Stimulated activated CD4-positive, alpha-beta T cell treated with anti-CD3 and anti-CD28 coated beads, TNF-alpha, amount 100 ng/mL, for 1 hour (primary cell): ENCODE results near the gene CDHR4.
"Not testable (repeated sequence)": the region's sequence is repeated elsewhere in the genome, so short reads cannot be mapped to it uniquely, and the experiment has no call there.

Experiments used
- DNase-seq, 3 donors: peaks; one replicate each; pipeline ENCODE4 v3.0.0-alpha.2; 2020; ENCODE audit warnings: low read depth in 3 of 3, low spot score in 1 of 3

Gene CDHR4

DNA sequence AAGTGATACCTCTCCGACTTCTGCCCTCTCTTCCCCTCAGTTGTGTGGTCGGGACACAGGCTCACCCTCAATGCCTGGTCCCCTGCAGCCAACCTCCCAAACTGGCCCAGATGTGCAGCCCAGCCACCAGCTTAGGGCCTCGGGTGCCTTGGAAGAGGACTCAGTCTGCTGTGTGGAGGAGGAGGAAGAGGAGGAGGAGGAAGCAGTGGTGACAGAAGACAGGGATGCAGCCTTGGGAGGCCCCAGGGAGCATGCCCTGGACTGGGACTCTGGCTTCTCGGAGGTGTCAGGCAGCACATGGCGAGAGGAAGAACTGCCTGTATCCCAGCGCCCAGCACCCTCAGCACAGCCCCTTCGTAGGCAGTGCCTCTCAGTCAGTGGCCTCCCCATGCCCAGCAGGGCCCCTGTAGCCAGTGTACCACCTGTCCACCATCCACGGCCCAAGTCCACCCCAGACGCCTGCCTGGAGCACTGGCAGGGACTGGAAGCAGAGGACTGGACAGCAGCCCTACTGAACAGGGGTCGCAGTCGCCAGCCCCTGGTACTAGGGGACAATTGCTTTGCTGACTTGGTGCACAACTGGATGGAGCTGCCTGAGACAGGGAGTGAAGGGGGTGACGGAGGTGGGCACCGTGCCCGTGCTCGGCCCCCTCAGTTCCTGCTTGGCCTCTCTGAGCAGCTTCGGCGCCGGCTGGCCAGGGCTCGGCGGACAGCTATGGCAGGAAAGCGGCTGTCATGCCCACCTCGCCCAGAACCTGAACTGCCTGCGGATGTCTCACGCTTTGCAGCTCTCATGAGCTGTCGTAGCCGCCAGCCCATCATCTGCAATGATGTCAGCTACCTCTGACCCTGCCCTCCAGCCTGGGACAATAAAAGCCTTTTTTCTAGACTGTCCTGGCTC is 4.7 kb upstream of the CDHR4 start:
- DNase-seq: no peak

DNA sequence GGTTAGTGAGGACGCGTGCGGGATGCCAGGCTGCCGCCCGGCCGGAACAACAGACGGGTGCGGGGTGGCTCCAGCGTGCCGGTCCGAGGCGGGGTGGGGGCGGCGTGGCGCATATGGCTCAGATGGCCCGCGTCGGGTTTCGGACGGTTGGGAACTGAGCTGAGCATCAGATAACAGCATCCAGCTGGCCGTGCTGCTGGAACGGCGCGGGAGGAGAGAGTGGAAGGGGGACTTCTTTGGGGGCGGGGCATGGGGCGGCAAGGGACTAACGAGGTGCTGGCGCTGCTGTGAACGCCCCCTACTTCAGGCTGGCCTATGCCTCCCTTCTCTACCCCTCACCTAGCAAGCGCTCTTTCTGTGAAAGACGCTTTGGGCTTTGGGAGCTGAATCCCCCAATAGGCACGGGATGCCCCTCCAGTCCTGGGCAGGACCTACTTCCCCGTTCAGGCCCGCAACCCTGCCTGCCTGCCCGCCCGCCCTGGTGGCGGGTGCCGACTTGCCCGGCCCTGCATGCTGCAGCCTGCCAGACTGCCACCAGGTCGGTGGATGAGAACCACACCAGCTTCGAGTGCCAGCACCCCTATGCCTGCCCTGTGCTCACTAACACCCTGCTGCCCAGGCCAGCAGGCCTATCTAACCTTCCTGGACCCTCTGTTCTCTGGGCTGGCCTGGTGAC is 3.9 kb upstream of the CDHR4 start:
- no peak for DNase-seq

DNA sequence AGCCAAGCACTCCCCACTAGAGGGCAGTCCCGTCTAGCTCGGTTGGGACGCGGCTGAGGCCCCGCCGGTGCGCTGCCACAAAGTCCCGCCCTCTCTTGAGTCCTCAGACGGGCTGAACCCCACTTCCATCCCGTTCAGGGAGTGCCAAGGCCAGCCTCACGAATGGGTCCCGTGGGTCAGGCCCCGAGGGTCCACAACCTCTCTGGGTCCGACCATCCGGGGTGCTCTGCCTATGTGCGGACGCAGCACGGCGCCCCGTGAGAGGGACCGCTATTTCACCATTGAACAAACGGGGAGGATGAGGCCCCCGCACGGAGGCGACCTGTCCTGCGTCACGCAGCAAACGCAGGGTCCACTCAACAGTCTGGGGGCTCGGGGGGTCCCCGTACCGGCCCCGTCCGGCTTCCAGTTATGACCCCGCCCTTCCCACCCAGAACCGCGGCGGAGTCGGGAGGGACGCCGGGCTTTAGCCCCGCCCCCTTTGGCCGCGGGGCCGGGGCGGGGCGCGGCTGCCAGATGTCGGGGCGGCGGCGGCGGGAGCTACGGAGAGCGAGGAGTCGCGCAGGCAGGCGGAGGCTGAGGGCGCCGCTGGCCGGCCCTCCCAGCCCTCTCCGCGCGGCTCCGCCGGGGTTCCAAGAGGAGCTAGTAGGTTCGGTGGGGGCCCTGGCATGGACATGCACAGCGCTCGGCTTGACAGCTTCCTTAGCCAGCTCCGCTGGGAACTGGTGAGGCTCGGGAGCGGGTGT is 3.2 kb upstream of the CDHR4 start, which contains the start of gene INKA1:
Gene INKA1, plus strand, starts transcription at position 543 of the 746 bp plus-strand sequence. Its CDS starts 132 bp downstream, at position 675.
- peak; percentile 72 to 75 (median 73) for DNase-seq

DNA sequence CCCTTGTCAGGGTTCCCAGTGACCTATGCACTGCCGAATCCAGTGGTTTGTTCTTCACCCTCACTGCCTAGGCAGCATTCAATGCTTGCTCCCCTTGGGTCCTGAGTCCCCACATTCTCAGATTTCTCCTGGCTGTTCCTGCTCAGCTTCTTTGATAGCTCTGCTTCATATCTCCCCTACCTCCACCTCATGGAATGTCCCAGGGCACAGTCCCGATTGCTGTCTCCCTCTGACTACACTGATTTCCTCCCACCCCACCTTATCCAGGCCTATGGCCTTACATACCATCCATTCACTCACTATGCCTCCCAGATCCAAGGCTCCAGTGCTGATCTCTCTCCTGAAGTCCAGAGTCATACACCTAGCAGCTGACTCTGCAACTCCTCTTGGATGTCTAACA is 1.5 kb upstream of the CDHR4 start:
- DNase-seq: no peak

DNA sequence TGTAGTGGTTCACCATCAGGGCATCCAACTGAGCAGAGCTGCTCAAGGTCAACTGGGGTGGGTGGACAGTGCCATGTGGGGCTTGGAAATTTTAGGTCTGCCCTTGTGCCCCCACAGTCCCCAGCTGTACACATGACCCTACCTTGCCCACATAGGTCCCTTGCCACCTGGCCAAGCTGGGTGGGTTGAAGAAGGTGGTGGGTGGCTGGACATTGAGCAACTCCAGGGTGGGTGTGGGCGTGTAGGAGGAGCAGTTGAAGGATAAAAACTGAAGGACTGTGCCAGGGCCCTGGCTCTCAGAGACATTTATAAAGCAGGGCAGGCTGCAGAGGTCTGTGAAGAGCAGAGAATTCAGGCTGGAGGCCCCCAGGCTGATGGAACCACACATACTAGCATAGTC is 568 bp downstream of the CDHR4 start:
- DNase-seq: no peak

DNA sequence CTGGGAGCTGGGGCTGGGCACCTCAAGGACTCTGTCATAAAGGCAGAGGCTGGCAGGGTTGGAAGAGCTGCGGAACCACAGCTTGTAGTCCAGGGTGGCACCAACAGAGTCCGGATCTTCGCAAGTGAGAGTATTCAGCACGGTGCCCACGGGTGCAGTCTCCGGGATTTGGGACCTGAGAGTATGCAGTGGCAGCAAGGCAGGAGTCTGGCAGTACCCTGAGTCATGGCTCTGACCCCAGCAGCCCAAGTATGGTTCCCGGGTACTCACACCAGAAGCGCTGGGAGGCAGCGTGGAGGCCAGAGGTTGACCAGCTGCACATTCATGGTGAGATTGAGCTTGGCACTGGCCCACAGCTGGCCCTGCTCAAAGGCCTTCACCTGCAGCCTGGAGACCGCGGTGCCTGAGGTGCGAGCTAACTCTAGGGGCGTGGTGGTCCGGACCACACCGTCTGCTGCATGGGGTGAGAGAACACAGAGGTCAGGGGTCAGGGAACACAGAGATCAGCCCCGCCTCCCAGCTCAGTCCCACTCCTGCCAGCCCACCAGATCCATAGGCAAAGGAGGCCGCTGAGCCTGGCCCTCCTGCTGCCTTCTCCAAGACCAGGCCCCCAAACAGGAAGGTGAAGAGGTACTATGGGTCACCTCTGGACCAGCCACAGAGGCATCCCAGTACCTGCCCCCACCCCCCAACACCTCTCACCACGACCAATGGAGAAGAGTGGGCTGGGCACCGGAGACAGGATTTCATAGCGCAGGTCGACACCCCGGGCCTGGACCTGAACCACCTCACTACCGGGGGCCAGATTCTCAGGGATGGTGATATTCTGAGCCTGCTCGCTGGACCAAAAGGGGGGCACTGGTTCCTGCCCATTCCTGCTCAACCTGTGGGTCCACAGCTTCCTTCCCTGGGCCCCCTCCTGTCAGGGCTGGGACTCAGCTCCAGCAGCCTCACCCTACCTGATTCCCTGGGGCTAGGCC is 4.5 kb downstream of the CDHR4 start:
- DNase-seq: no peak

DNA sequence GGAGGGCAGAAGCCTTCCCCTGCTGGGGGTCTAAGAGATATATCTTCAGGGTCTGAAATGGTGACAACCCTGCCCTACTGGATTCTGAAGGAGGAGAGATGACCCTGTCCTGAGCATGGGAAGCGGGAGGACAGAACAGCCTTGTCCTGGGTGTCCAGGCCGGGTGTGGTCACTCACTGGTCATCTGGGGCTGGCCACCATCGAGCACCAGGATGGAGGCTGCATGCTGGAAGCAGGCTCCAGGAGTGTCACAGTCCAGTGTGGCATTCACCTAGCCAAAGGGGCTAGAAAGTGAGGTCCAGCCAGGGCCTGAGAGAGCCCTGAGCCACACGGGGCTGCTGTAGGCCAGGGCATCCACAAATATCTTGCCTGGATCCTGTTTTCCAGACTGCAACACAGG is 5.2 kb downstream of the CDHR4 start:
- no peak for DNase-seq

DNA sequence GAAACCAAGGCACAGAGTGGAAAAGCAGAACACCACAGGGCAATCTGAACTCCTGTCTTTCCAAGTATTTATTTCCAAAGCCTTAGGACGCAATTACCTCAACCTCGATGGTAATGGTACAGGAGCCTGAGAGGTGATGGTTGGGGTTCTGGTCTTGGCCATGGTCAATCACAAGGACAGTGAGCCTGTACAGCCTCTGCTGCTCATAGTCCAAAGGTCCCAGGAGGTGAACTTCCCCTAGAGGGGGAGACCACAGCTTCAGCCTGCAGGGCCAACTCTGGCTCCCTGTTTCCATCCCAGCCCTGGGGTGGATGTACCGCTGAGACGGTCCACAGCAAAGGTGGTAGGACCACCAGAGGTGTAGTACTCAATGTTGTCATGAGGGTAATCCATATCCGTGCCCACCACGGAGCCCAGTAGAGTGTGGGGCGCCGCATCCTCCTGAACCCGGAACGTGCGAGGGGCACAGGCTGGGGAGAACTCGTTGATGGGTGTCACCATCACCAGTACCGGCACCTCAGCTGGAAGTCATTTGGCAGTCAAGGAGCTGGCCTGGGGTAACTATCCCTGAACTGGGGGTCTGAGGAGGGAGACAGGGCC is 6.1 kb downstream of the CDHR4 start:
- DNase-seq: no peak

DNA sequence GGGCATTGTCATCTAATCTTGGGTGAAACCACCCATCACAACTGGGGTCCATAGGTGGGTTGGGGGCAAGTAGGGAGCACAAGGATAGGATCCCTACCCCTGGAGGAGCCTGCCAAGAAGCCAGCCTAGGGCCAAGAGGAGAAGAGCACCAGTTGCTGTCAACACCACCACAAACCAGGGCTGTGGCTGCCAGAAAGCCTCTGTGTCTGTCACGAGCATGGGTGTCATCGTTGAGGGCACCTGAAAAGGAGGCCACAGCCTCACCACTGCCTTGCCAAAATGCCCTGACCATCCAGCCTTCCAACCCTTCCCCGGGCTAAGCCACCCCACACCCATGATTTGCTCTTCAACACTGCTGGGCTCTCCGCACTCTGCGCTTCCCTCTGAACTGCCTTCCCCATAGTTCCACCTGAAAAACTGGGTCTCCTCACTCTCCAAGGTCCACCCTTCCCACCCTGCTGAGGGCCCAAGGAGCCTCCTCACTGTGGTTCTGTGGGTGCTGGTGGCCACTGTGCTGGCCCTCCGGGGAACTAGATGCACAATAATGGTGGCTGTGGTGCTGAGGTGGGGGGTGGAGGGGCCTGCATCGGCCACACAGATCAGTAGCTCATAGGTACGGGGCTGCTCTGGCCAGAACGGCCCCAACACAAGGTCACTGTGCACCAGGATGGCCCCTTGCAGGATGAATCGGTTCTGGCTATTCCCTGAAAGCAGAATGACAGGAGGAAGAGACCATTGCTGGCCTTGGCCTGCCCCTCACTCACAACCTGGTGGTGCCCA is 7.1 kb downstream of the CDHR4 start:
- no peak for DNase-seq

DNA sequence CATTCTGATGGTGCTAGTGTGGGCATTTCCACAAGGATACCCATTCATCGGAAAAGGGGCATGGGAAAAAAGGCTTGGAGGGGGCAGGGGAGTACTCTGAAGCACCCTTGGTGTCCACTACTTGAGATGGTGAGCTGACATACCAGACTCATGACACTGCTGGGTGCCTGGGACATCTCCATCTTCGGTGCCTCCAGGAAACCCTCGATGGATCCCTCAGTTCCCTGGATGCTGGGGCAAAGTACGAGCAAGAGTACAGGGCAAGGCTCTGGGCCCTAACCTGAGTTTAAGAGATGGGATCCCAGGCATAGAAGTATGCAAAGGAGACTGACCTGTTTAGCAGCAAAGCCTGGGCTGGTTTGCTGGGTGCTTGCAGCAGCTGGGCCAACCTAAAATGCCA is 8.1 kb downstream of the CDHR4 start:
- no peak for DNase-seq

DNA sequence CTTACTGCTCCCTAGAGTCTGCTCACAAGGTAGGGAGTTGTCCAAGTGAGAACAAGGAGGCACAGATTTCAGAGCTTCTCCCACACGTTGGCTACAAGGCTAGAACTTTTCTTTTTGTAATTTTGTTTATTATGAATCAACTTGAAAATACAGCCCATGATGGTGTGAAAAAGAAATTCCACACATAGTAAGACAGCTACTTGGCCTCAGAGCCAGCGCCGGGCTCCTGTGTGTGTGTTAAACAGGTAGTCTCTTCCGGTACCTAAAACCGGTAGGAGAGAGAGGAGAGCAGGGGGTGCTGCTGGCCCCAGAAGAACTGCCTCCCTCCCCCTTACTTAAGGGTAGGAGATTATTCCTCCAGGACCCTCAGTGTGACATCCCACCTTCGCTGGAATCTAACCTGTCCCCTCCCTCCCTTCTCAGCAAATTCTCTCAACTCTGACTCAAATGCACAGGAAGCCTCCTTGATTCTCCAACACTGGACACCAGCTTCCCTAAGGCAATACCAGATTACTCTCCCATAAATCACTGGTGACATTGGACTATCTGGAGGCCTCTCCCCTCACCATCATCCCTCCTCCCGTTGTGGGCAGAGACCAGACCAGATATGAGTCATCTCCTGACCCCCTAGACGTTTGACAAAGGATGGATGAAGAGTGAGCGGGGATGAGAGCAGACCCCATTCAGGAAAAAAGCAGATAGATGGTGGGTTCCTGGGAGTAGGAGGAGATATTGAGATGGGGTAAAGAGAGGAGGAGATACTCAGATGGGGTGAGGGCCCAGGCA is 8.9 kb downstream of the CDHR4 start:
- no peak for DNase-seq

DNA sequence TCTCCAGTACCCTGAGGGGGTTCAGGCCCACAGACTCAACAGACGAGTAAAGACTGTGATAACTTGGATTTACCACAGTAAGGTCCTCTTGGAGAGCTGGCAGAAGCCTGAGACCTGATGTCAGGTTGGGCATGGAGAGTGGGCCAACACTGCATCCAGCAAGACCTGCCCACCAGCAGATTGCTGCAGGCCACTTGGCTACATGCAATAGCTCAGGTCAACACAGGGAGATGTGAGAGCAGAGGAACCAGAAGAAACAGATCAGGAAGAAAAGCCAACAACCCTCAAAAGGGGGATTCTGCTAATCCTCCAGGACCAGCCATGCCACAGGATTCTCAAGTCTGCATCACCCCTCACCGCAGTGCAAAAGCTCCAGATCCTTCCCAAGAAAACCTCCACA is 11.6 kb downstream of the CDHR4 start:
- no peak for DNase-seq

DNA sequence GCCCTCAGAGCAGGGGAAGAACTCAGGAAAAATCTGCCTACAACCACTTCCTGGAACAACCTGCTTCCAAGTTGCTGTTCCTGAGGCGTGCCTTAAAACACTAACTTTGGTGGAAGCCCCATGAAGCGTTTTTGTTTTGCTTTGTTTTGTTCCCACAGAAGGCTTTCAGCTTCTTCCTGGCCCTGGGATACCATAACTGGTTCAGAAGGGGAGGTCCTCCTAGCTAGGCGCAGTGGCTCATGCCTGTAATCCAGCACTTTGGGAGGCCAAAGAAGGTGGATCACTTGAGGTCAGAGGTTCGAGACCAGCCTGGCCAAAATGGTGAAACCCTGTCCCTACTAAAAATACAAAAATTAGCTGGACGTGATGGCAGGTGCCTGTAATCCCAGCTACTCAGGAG is 12.1 kb downstream of the CDHR4 start:
- no peak for DNase-seq

DNA sequence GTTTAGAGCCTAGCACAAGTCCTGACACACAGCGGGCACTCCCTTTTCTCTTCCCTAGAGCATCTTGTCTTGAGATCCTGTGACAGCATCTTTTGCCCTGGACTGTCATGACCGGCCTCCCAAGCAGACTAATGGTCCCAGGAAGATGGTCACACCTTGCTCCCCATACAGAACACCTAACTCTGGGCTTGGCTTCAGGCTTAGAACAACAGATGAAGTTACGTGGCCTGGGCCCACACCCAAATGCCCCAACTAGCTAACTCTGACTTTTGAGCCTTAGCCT is 12.6 kb downstream of the CDHR4 start:
- no peak for DNase-seq

DNA sequence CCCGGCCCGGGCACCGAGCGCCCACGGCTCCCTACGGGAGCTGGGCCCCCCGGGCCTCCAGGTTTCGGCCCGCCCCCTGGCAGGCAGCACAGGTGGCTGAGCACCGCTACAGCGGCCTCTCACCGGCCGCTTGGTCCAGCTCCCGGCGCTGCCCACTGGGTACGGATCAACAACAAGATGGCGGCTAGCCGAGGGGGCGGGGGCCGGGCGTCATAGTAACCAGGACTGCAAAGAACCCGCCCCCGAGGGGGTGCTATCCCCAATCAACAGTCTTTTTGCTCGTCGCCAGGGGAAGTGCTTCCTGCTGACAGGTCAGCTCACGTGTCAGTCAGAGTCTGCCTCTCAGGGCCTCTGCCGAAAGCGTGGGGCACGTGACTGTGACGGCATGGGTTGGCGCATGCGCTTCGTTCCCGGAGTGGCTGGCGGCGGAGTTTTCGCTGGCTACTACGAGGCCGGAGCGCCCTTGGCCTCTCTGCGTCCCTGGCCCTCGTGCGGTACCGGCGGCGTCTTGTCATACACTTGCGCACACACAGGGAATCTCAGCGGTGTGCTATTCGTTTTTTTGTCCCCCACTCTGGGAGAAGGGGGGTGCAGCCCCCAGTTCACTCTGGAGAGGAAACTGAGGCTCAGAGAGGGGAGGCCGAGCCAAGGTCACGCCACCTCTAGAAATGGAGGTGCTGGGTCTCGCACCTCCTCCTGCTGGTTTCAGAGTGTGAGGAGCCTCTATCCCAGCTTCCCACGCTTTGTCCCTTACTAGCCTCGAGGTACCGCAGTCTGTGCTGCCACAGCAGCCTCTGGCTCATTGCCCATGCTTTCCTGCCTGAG is 13.1 kb downstream of the CDHR4 start, which contains the start of gene IP6K1:
Gene IP6K1, minus strand, starts transcription at position 186 of the 825 bp plus-strand sequence. CDS start 38,502 bp downstream, outside the sequence.
- DNase-seq: peak; percentile 96 to 99 (median 97)

DNA sequence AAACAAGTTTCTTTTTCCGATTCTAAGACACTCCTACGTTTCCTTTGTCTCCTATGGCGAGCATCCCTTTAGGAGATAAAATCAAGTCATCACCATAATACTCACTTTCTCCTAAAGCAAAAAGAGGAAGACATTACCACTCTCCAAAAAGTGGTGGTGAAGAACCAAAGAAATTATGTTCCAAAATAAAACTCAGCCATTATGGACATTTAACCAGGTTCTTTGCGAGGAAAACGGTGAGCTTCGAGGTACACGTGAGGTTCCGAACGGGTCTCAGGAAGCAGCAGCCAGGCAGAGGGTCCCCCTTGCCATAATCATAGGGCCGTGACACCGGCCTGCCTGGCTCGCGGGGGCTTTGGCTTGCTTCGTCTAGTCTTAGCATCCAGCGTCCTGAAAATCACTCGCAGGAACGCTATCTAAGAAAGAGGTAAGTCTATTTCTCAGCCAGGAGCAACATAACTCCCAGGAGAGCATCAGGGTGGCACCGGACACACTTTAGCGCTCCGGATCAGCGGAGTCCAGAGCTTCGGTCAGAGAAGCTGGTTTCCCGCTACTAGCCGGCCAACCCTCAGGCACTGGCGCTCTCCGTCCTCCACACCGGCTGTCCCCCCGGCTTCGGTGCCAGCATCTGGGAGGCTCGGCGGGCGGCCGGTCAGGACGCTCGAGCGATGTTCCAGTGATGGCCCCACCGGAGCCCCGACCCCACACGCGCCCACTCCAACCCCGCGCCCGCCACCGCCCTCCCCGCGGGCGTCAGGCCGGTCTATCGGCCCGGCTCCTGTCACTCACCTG is 13.9 kb downstream of the CDHR4 start:
- DNase-seq: no peak

DNA sequence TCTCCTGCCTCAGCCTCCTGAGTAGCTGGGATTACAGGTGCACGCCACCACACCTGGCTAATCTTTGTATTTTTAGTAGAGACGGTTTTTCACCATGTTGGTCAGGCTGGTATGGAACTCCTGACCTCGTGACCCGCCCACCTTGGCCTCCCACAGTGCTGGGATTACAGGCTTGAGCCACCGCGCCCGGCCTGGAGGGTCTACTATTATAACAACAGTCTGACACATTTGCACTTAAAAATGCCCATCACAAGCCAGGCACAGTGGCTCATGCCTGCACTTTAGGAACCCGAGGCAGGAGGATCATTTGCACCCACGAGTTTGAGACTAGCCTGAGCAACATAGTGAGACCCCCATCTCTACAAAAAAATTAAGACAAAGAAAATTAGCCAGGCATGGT is 17.4 kb downstream of the CDHR4 start:
- DNase-seq: not testable (repeated sequence)
